GM12878 (cell line): ENCODE measurements around the gene DCST1. TPM values are rescaled to one million over a fixed set of nuclear protein-coding genes. Genes with fewer than 3 reads are reported as not detected.

Source experiments
- ATAC-seq: fragments of 200-7000 bp; cut with Tn5 transposase; 3 replicates; pipeline ENCODE4 v1.9.1; 2020; ENCODE audit warnings: mild to moderate bottlenecking, moderate library complexity
- BruUV-seq: library from RNA; stranded (reverse); fragments of 400-500 nt; replicated peaks from 2 replicates; lab custom pipeline; 2021; lab: Mats Ljungman, UMichigan
- CTCF ChIA-PET: fragments of 300-600 bp; sonication (Branson Sonifier 250); formaldehyde crosslinking; extraction: SDS; loops from one replicate; lab custom pipeline; 2021; ENCODE audit warnings: inconsistent platforms; lab: Yijun Ruan, JAX
- POLR2A ChIA-PET: fragments of 350-600 bp; formaldehyde crosslinking; extraction: SDS; loops from one replicate; lab custom pipeline; 2021; ENCODE audit warnings: inconsistent platforms; lab: Charles Lee
- RAD21 ChIA-PET: fragments of 300-600 bp; sonication (Branson Sonifier 250); formaldehyde crosslinking; loops from one replicate; lab custom pipeline; 2023; ENCODE audit warnings: antibody characterized with exemption; ENCODE audit not compliant: unreplicated experiment; lab: Charles Lee
- SMC1A ChIA-PET: fragments of 300-600 bp; sonication (Branson Sonifier 250); formaldehyde crosslinking; loops from one replicate; lab custom pipeline; 2023; ENCODE audit not compliant: unreplicated experiment, uncharacterized antibody; lab: Charles Lee
- DNase-seq: peaks from one replicate; pipeline ENCODE4 v3.0.0-alpha.2; 2011; ENCODE audit warnings: low read depth, low spot score
- FAIRE-seq: peaks from 3 replicates; lab custom pipeline; 2011; peaks lifted over from hg19 to GRCh38; lab: Jason Lieb, UNC
- H2AFZ ChIP-seq: 2 replicates; pipeline ENCODE4 v1.6.0; 2011; ENCODE audit warnings: low read depth, low read length, control low read depth; ENCODE audit not compliant: control insufficient read depth
- H3K27ac ChIP-seq: 2 replicates; pipeline ENCODE4 v1.5.1; 2011; ENCODE audit warnings: control low read depth; ENCODE audit not compliant: control insufficient read depth, insufficient read depth
- H3K27me3 ChIP-seq, 2 experiments: replicated peaks in 1 of 2; 2 replicates each; pipeline versions ENCODE4 v1.6.0 to v1.6.1; 2011; ENCODE audit warnings: low read length in 1 of 2; ENCODE audit not compliant: control insufficient read depth in 2 of 2, insufficient read depth in 2 of 2
- H3K36me3 ChIP-seq, 2 experiments: 2 replicates each; pipeline ENCODE4 v1.5.1; 2011; ENCODE audit warnings: low read length in 1 of 2; ENCODE audit not compliant: control insufficient read depth in 2 of 2, insufficient read depth in 2 of 2
- H3K4me1 ChIP-seq: 2 replicates; pipeline ENCODE4 v1.6.1; 2011; ENCODE audit warnings: mild to moderate bottlenecking, low read length, moderate library complexity, mixed read lengths; ENCODE audit not compliant: control insufficient read depth, insufficient read depth
- H3K4me2 ChIP-seq: 2 replicates; pipeline ENCODE4 v1.6.0; 2011; ENCODE audit warnings: control low read depth; ENCODE audit not compliant: control insufficient read depth, insufficient read depth
- H3K4me3 ChIP-seq: fragments of 200-600 bp; sonication (generic); 2 replicates; pipeline ENCODE4 v1.5.1; 2016
- H3K79me2 ChIP-seq: 2 replicates; pipeline ENCODE4 v1.6.0; 2011; ENCODE audit warnings: low read length; ENCODE audit not compliant: control insufficient read depth, insufficient read depth
- H3K9ac ChIP-seq: 2 replicates; pipeline ENCODE4 v1.8.0; 2011; ENCODE audit warnings: low read length, control low read depth, mixed read lengths; ENCODE audit not compliant: control insufficient read depth, insufficient read depth
- H3K9me3 ChIP-seq: replicated peaks from 3 replicates; pipeline ENCODE4 v1.5.1; 2011; ENCODE audit warnings: mild to moderate bottlenecking, low read length; ENCODE audit not compliant: control insufficient read depth, insufficient read depth
- H4K20me1 ChIP-seq: 2 replicates; pipeline ENCODE4 v1.6.0; 2011; ENCODE audit not compliant: control insufficient read depth, insufficient read depth
- CBX5 ChIP-seq: sonication (generic); IDR thresholded peaks from 2 replicates; pipeline ENCODE4 v1.6.1; 2016; ENCODE audit warnings: low read depth, moderate library complexity, mild to moderate bottlenecking, inconsistent platforms
- CREM ChIP-seq: IDR thresholded peaks from 2 replicates; pipeline ENCODE4 v1.6.1; 2014; ENCODE audit warnings: antibody characterized with exemption, low read depth
- EGR1 ChIP-seq, 2 experiments: IDR thresholded peaks; 1 replicate in 1 of 2; 2 replicates in 1 of 2; pipeline ENCODE4 v1.6.1; 2011 to 2012; ENCODE audit warnings: low read depth in 2 of 2, low read length in 2 of 2, borderline replicate concordance in 1 of 2, mild to moderate bottlenecking in 1 of 2, moderate library complexity in 1 of 2
- ESRRA ChIP-seq: IDR thresholded peaks from 2 replicates; pipeline ENCODE4 v1.6.1; 2012; ENCODE audit warnings: mild to moderate bottlenecking, low read length, improper control_type of control experiment
- ETV6 ChIP-seq, 2 experiments: fragments of 450-650 bp in 1 of 2; IDR thresholded peaks in 1 of 2; conservative IDR thresholded peaks in 1 of 2; 2 replicates each; pipeline ENCODE4 v1.6.1; 2014; ENCODE audit warnings: antibody characterized with exemption in 1 of 2, borderline replicate concordance in 1 of 2, low read depth in 1 of 2, mild to moderate bottlenecking in 1 of 2, moderate library complexity in 1 of 2
- HCFC1 ChIP-seq: fragments of 150-350 bp; IDR thresholded peaks from 2 replicates; pipeline ENCODE4 v1.6.1; 2014; ENCODE audit warnings: low read length
- HDGF ChIP-seq: fragments of 450-650 bp; IDR thresholded peaks from 2 replicates; pipeline ENCODE4 v1.6.1; 2016; ENCODE audit warnings: antibody characterized with exemption
- KDM1A ChIP-seq: fragments of 200-600 bp; sonication (generic); IDR thresholded peaks from 2 replicates; pipeline ENCODE4 v1.6.1; 2016; ENCODE audit warnings: borderline replicate concordance
- KLF5 ChIP-seq: fragments of 450-650 bp; IDR thresholded peaks from 2 replicates; pipeline ENCODE4 v1.6.1; 2014; ENCODE audit warnings: mild to moderate bottlenecking; ENCODE audit not compliant: partially characterized antibody
- MAX ChIP-seq: IDR thresholded peaks from 2 replicates; pipeline ENCODE4 v1.6.1; 2012; ENCODE audit warnings: low read depth, low read length, improper control_type of control experiment
- MEF2A ChIP-seq: IDR thresholded peaks from 2 replicates; pipeline ENCODE4 v1.6.1; 2011; ENCODE audit warnings: low read depth, mild to moderate bottlenecking, low read length, moderate library complexity; ENCODE audit not compliant: insufficient read depth
- NR2C1 ChIP-seq: fragments of 450-650 bp; IDR thresholded peaks from 2 replicates; pipeline ENCODE4 v1.6.1; 2017; ENCODE audit warnings: antibody characterized with exemption, mild to moderate bottlenecking, moderate library complexity
- POLR2AphosphoS2 ChIP-seq: IDR thresholded peaks from 2 replicates; pipeline ENCODE4 v1.6.1; 2011; ENCODE audit warnings: low read depth, mild to moderate bottlenecking, low read length, improper control_type of control experiment, moderate library complexity
- PRDM15 ChIP-seq: fragments of 450-650 bp; formaldehyde crosslinking; IDR thresholded peaks from 2 replicates; pipeline ENCODE4 v1.4.0; 2020; ENCODE audit warnings: mild to moderate bottlenecking, moderate library complexity
- RAD21 ChIP-seq: IDR thresholded peaks from 2 replicates; pipeline ENCODE4 v1.6.1; 2011; ENCODE audit warnings: mild to moderate bottlenecking, low read depth, low read length, moderate library complexity; ENCODE audit not compliant: insufficient read depth
- RELA ChIP-seq: fragments of 450-650 bp; IDR thresholded peaks from 2 replicates; pipeline ENCODE4 v1.8.0; 2014; ENCODE audit warnings: borderline replicate concordance; ENCODE audit not compliant: partially characterized antibody
- SMC3 ChIP-seq: IDR thresholded peaks from 2 replicates; pipeline ENCODE4 v1.6.1; 2011; ENCODE audit warnings: low read length, improper control_type of control experiment, borderline replicate concordance
- SREBF2 ChIP-seq: IDR thresholded peaks from 2 replicates; pipeline ENCODE4 v1.6.1; 2012; ENCODE audit warnings: mild to moderate bottlenecking, low read length
- STAT1 ChIP-seq: fragments of 450-650 bp; conservative IDR thresholded peaks from 2 replicates; pipeline ENCODE4 v1.6.1; 2014; ENCODE audit warnings: antibody characterized with exemption, mild to moderate bottlenecking
- STAT3 ChIP-seq: IDR thresholded peaks from 2 replicates; pipeline ENCODE4 v1.6.1; 2011; ENCODE audit warnings: low read depth, low read length, improper control_type of control experiment
- YBX1 ChIP-seq: fragments of 450-650 bp; IDR thresholded peaks from 2 replicates; pipeline ENCODE4 v1.6.1; 2016; ENCODE audit warnings: antibody characterized with exemption
- WGBS: methylation state at CpG from one replicate; pipeline ENCODE4 v1.1.6; 2016; ENCODE audit warnings: low lambda C conversion rate; ENCODE audit not compliant: insufficient replicate concordance, insufficient coverage; ENCODE audit errors: missing lambda C conversion rate; 5-methylcytosine and 5-hydroxymethylcytosine counted together
- in situ Hi-C: fragments of 300-500 bp; cut with MboI; formaldehyde crosslinking; loops from 9 replicates; pipeline ENCODE4 v1.14.3; 2018; ENCODE audit warnings: mixed read lengths
- intact Hi-C: fragments of 100-400 bp; cut with micrococcal nuclease; formaldehyde crosslinking; loops from one replicate; pipeline ENCODE4 v1.14.2; 2022; ENCODE audit not compliant: unreplicated experiment
- polyA plus RNA-seq, 11 experiments: library from polyadenylated mRNA; depleted of rRNA in 4 of 11; unstranded in 6 of 11; stranded (reverse) in 5 of 11; fragments of >200 nt; fragmentation: Nextera tagmentation in 4 of 11; fragmentation: Illumina TruSeq in 1 of 11; extraction: Ambion mirVana in 4 of 11; extraction: Trizol in 1 of 11; gene quantifications; 1 replicate in 1 of 11; 2 replicates in 10 of 11; pipeline versions ENCODE4 v1.2.1 to v1.2.3, GENCODE V29; 2011 to 2016; ENCODE audit warnings: inconsistent platforms in 2 of 11, missing spikeins in 2 of 11, low read depth in 1 of 11
- total RNA-seq, 4 experiments: library from RNA; depleted of rRNA in 3 of 4; stranded (reverse); fragments of >200 nt in 3 of 4; fragmentation: Illumina TruSeq in 1 of 4; extraction: Trizol in 1 of 4; gene quantifications; 2 replicates each; pipeline versions ENCODE4 v1.2.1 to v1.2.3, GENCODE V29; 2013 to 2021

DCST1 gene
- total and polyA plus RNA-seq, 10 of the 15 experiments (the other 5 are each of a cell fraction or from before 2014, with no cell fraction given), result not detected

- CTCF ChIA-PET, result interaction anchor here (0.7 to 3.6 kb wide), 3 partner anchors 10 to 66 kb away, joined by 3 to 27 read pairs (median 3); no protein-coding TSS in a partner anchor
- H3K9ac ChIP-seq, result peak overlapping the region; percentile 48; the same call in 1 of the 2 replicates
- H3K4me1 ChIP-seq, result peaks cover 56% of the 10 kb centered on the region
- BruUV-seq, result no TSS peak
- H2AFZ ChIP-seq, result no peak overlapping the region; the same call in 1 of the 2 replicates
- 0 out of 2 replicates have a peak, but pooled peaks cover 3% of the 10 kb centered on the region for H4K20me1 ChIP-seq
- peak overlapping the region; percentile 67 for H3K27ac ChIP-seq
- FAIRE-seq, result peak; percentile 38
- H3K9me3 ChIP-seq, result no peaks in the 10 kb centered on the region
- POLR2A ChIA-PET, result interaction anchor here (1.0 to 1.7 kb wide), 5 partner anchors 10 to 70 kb away, joined by 3 to 5 read pairs (median 4); partner anchors contain the start of genes PMVK and SHC1
- peaks cover 61% of the 10 kb centered on the region for H3K79me2 ChIP-seq
- no peak for DNase-seq
- in situ Hi-C loops (no loop called here), intact Hi-C loops (no loop called here)
- no peaks in the 10 kb centered on the region for H3K27me3 ChIP-seq
- RAD21 ChIA-PET, result interaction anchor here (0.7 to 1.5 kb wide), 2 partner anchors 24 to 38 kb away, joined by 3 read pairs; partner anchors contain the start of gene FLAD1
- peak; percentile 31 for ATAC-seq
- SMC1A ChIA-PET, result interaction anchor here (1.1 to 1.3 kb wide), 2 partner anchors 11 to 35 kb away, joined by 3 read pairs; no protein-coding TSS in a partner anchor
- peaks cover 0 to 5% of the 10 kb centered on the region in 2 experiments; a peak in 2 of 4 replicates for H3K36me3 ChIP-seq
- WGBS, result 0% methylated on average over 2 of the region's 2 CpGs
- H3K4me2 ChIP-seq, result peak overlapping the region; percentile 32
- H3K4me3 ChIP-seq, result 0 out of 2 replicates have a peak overlapping the region, but pooled peaks have one; percentile 15
- TF ChIP-seq ESRRA (no peak), EGR1 (IDR thresholded peaks at IDR 0.05; ENCODE audit: borderline replicate concordance in 1 of 2, low read depth in 2 of 2, low read length in 2 of 2) (peak in 1 of 2 experiments; percentile 28; a peak in 1 of 3 replicates), STAT1 (no peak), SREBF2 (no peak), CBX5 (no peak), KLF5 (no peak), YBX1 (no peak), NR2C1 (0 out of 2 replicates have a peak, but pooled peaks have one; percentile 28), MEF2A (no peak), RELA (no peak), STAT3 (no peak), SMC3 (no peak), ETV6 (conservative IDR thresholded peaks at IDR 0.05 in 1 of 2, IDR thresholded peaks at IDR 0.05 in 1 of 2; ENCODE audit: borderline replicate concordance in 1 of 2, low read depth in 1 of 2) (peak in 1 of 2 experiments; percentile 80; a peak in 2 of 4 replicates), POLR2AphosphoS2 (no peak), CREM (peak; percentile 84; the same call in 1 of the 2 replicates), PRDM15 (CRISPR knock-in tag) (no peak), RAD21 (no peak), HDGF (peak; percentile 80; the same call in 1 of the 2 replicates), MAX (no peak), HCFC1 (peak; percentile 93), KDM1A (no peak)
Observed at GRCh38 chr1:155006601-155007101, 27.0 kb upstream of the DCST1 start.
